Measurements from ENCODE around the gene IVL.

- TF ChIP-seq RAD21 (conservative IDR thresholded peaks at IDR 0.05) = no peak
- TF ChIP-seq SMC3 (conservative IDR thresholded peaks at IDR 0.05; ENCODE audit: poor library complexity) = no peak
- TF ChIP-seq POLR2AphosphoS5 (IDR thresholded peaks at IDR 0.05) = no peak
- TF ChIP-seq, protein P1, sequence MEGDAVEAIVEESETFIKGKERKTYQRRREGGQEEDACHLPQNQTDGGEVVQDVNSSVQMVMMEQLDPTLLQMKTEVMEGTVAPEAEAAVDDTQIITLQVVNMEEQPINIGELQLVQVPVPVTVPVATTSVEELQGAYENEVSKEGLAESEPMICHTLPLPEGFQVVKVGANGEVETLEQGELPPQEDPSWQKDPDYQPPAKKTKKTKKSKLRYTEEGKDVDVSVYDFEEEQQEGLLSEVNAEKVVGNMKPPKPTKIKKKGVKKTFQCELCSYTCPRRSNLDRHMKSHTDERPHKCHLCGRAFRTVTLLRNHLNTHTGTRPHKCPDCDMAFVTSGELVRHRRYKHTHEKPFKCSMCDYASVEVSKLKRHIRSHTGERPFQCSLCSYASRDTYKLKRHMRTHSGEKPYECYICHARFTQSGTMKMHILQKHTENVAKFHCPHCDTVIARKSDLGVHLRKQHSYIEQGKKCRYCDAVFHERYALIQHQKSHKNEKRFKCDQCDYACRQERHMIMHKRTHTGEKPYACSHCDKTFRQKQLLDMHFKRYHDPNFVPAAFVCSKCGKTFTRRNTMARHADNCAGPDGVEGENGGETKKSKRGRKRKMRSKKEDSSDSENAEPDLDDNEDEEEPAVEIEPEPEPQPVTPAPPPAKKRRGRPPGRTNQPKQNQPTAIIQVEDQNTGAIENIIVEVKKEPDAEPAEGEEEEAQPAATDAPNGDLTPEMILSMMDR (IDR thresholded peaks at IDR 0.05; ENCODE audit: poor library complexity, severe bottlenecking) = no peak
- no peak for TF ChIP-seq EZH2 (IDR thresholded peaks at IDR 0.05; ENCODE audit: borderline replicate concordance, insufficient read depth, low read length, poor library complexity, severe bottlenecking)
- TF ChIP-seq MXI1 (conservative IDR thresholded peaks at IDR 0.05; ENCODE audit: poor library complexity, severe bottlenecking) = no peak
These were observed 52.2 kb downstream of the IVL start for GRCh38 chr1:152960452-152961044.

Data from neural cell (in vitro differentiated cells).